Esophagus muscularis mucosa (tissue), 4 donors: ENCODE results near the gene CRB1. TPM values are rescaled to one million over a fixed set of nuclear protein-coding genes. Genes with fewer than 3 reads are reported as not detected.

Experiments
- DNase-seq: peaks from one replicate; pipeline ENCODE4 v3.0.0-alpha.2; 2017; ENCODE audit errors: extremely low spot score
- H3K27ac ChIP-seq, 4 donors: fragments of 200-600 bp; sonication (generic); replicated peaks in 1 of 4; 1 replicate in 3 of 4; 2 replicates in 1 of 4; pipeline ENCODE4 v1.5.1; 2016 to 2019; ENCODE audit warnings: mild to moderate bottlenecking in 1 of 4
- H3K27me3 ChIP-seq, 4 donors: fragments of 200-600 bp; sonication (generic); one replicate each; pipeline versions ENCODE4 v1.5.1 to v1.6.0; 2016 to 2019
- H3K36me3 ChIP-seq, 4 donors: fragments of 200-600 bp; sonication (generic); one replicate each; pipeline ENCODE4 v1.5.1; 2016 to 2019
- H3K4me1 ChIP-seq, 4 donors: fragments of 200-600 bp; sonication (generic); one replicate each; pipeline ENCODE4 v1.5.1; 2016 to 2019
- H3K4me3 ChIP-seq, 4 donors: fragments of 200-600 bp; sonication (generic); 1 replicate in 2 of 4; 2 replicates in 2 of 4; pipeline ENCODE4 v1.5.1; 2016 to 2019; ENCODE audit warnings: mild to moderate bottlenecking in 4 of 4, moderate library complexity in 1 of 4
- H3K9me3 ChIP-seq, 4 donors: fragments of 200-600 bp; sonication (generic); 1 replicate in 3 of 4; 2 replicates in 1 of 4; pipeline ENCODE4 v1.5.1; 2016 to 2019
- CTCF ChIP-seq, 3 experiments: fragments of 200-600 bp in 2 of 3; fragments of 450-650 bp in 1 of 3; sonication (generic) in 2 of 3; IDR thresholded peaks; one replicate each; pipeline ENCODE4 v1.5.1; 2017 to 2019; ENCODE audit warnings: antibody characterized with exemption in 3 of 3, mild to moderate bottlenecking in 2 of 3, moderate library complexity in 1 of 3
- EP300 ChIP-seq: sonication (generic); formaldehyde crosslinking; IDR thresholded peaks from one replicate; pipeline ENCODE4 v1.6.1; 2017; ENCODE audit warnings: antibody characterized with exemption
- POLR2A ChIP-seq: fragments of 450-650 bp; IDR thresholded peaks from one replicate; pipeline ENCODE4 v1.6.1; 2017; ENCODE audit warnings: antibody characterized with exemption, moderate library complexity, mild to moderate bottlenecking, low read depth
- POLR2AphosphoS5 ChIP-seq, 2 donors: sonication (generic); formaldehyde crosslinking; IDR thresholded peaks; one replicate each; pipeline ENCODE4 v1.6.1; 2017; ENCODE audit warnings: antibody characterized with exemption in 2 of 2
- WGBS: methylation state at CpG from one replicate; pipeline ENCODE4 v1.1.5; 2018; 5-methylcytosine and 5-hydroxymethylcytosine counted together
- intact Hi-C: fragments of 100-400 bp; cut with DNase I; formaldehyde crosslinking; loops from one replicate; pipeline ENCODE4 v1.15.1; 2023
- total RNA-seq, 4 donors: library from RNA; depleted of rRNA; stranded (reverse); fragments of >200 nt; gene quantifications; one replicate each; pipeline versions ENCODE4 v1.1.0 to v1.2.1, GENCODE V29; 2016

CRB1 gene
- total RNA-seq, 4 donors from 2014 or later: 0.23 to 0.83 (median 0.38) TPM

GRCh38 chr1:197415221-197415620 is 147.2 kb downstream of the CRB1 start:
- no peak for DNase-seq
- no peaks in the 10 kb centered on the region for H3K27me3 ChIP-seq
- H3K4me1 ChIP-seq: no peaks in the 10 kb centered on the region
- 37% methylated on average over 3 of the region's 3 CpGs for WGBS
- no peak overlapping the region for H3K27ac ChIP-seq
- TF ChIP-seq EP300: no peak
- no peak for TF ChIP-seq POLR2AphosphoS5 (IDR thresholded peaks at IDR 0.05)
- TF ChIP-seq CTCF (IDR thresholded peaks at IDR 0.05): no peak
- TF ChIP-seq POLR2A: no peak
- no peaks in the 10 kb centered on the region for H3K9me3 ChIP-seq
- intact Hi-C loops: no loop called here
- H3K4me3 ChIP-seq: no peak overlapping the region
- H3K36me3 ChIP-seq: no peaks in the 10 kb centered on the region

GRCh38 chr1:197418693-197419092 is 150.6 kb downstream of the CRB1 start:
- intact Hi-C loops: no loop called here
- H3K27ac ChIP-seq: no peak overlapping the region
- TF ChIP-seq POLR2A: no peak
- TF ChIP-seq EP300: no peak
- no peak for TF ChIP-seq CTCF (IDR thresholded peaks at IDR 0.05)

GRCh38 chr1:197422993-197423392 is 154.9 kb downstream of the CRB1 start:
- intact Hi-C loops: no loop called here
- no peak overlapping the region for H3K4me3 ChIP-seq
- DNase-seq: no peak
- WGBS: 93% methylated on average over 1 of the region's 1 CpG
- TF ChIP-seq POLR2AphosphoS5 (IDR thresholded peaks at IDR 0.05): no peak
- no peak for TF ChIP-seq EP300
- no peak for TF ChIP-seq CTCF (IDR thresholded peaks at IDR 0.05)
- no peak for TF ChIP-seq POLR2A
- no peaks in the 10 kb centered on the region for H3K9me3 ChIP-seq
- H3K27ac ChIP-seq: no peak overlapping the region
- no peaks in the 10 kb centered on the region for H3K27me3 ChIP-seq
- H3K36me3 ChIP-seq: no peaks in the 10 kb centered on the region
- no peaks in the 10 kb centered on the region for H3K4me1 ChIP-seq

More at GRCh38 chr1:197418693-197419092, 150.6 kb downstream of the CRB1 start:
- no peaks in the 10 kb centered on the region for H3K4me1 ChIP-seq
- H3K9me3 ChIP-seq: no peaks in the 10 kb centered on the region
- no peak for DNase-seq
- 93% methylated on average over 1 of the region's 1 CpG for WGBS
- no peaks in the 10 kb centered on the region for H3K27me3 ChIP-seq
- H3K4me3 ChIP-seq: no peak overlapping the region
- no peaks in the 10 kb centered on the region for H3K36me3 ChIP-seq

- intact Hi-C loops: no loop called here
- no peak overlapping the region for H3K27ac ChIP-seq
- no peaks in the 10 kb centered on the region for H3K27me3 ChIP-seq
- H3K36me3 ChIP-seq: no peaks in the 10 kb centered on the region
- H3K9me3 ChIP-seq: no peaks in the 10 kb centered on the region
- DNase-seq: no peak
- TF ChIP-seq CTCF (IDR thresholded peaks at IDR 0.05): no peak
- no peak for TF ChIP-seq POLR2AphosphoS5 (IDR thresholded peaks at IDR 0.05)
- TF ChIP-seq POLR2A: no peak
- no peak for TF ChIP-seq EP300
- WGBS: 80% methylated on average over 6 of the region's 6 CpGs
- no peaks in the 10 kb centered on the region for H3K4me1 ChIP-seq
- no peak overlapping the region for H3K4me3 ChIP-seq
Observed at GRCh38 chr1:197424380-197424779, 156.3 kb downstream of the CRB1 start.

GRCh38 chr1:197429372-197429771 is 161.3 kb downstream of the CRB1 start:
- 90% methylated on average over 7 of the region's 7 CpGs for WGBS
- Histone ChIP-seq H3K27me3 (no peaks in the 10 kb centered on the region), H3K4me1 (no peaks in the 10 kb centered on the region), H3K9me3 (no peaks in the 10 kb centered on the region), H3K4me3 (no peak overlapping the region), H3K27ac (no peak overlapping the region), H3K36me3 (no peaks in the 10 kb centered on the region)
- DNase-seq: no peak
- intact Hi-C loops: no loop called here
- no peak for TF ChIP-seq EP300
- TF ChIP-seq CTCF (IDR thresholded peaks at IDR 0.05): no peak
- no peak for TF ChIP-seq POLR2AphosphoS5 (IDR thresholded peaks at IDR 0.05)
- TF ChIP-seq POLR2A: no peak
